ENCODE measurements around the gene RCHY1.

DNA sequence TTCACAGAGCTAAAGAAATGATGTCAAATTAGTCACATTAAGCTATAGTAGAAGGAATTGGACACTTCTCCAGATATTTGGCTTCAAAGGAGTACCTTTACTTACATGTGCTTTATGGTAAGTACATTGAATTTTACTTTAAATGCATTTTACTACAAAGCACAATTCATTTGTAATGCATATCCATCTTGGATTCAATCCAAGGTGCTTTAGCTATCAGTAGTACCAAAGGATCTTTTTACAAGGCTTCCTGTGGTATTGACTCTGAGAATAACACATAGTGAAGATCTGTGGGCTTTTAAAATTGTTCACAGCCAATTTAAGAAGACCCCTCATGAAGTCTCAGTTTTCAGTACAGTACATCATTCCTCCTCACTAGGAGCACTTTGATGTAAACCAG lies 13.3 kb upstream of the RCHY1 start:
- TF ChIP-seq, protein P1, sequence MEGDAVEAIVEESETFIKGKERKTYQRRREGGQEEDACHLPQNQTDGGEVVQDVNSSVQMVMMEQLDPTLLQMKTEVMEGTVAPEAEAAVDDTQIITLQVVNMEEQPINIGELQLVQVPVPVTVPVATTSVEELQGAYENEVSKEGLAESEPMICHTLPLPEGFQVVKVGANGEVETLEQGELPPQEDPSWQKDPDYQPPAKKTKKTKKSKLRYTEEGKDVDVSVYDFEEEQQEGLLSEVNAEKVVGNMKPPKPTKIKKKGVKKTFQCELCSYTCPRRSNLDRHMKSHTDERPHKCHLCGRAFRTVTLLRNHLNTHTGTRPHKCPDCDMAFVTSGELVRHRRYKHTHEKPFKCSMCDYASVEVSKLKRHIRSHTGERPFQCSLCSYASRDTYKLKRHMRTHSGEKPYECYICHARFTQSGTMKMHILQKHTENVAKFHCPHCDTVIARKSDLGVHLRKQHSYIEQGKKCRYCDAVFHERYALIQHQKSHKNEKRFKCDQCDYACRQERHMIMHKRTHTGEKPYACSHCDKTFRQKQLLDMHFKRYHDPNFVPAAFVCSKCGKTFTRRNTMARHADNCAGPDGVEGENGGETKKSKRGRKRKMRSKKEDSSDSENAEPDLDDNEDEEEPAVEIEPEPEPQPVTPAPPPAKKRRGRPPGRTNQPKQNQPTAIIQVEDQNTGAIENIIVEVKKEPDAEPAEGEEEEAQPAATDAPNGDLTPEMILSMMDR (IDR thresholded peaks at IDR 0.05) = no peak
- no peak for TF ChIP-seq ZFX (IDR thresholded peaks at IDR 0.05; ENCODE audit: borderline replicate concordance)

Measured in 22Rv1 (cell line).